ENCODE data around the gene MTAP.

- TF ChIP-seq CTCF (conservative IDR thresholded peaks at IDR 0.05; ENCODE audit: low read depth, low read length): no peak
- no peak for TF ChIP-seq EZH2 (IDR thresholded peaks at IDR 0.05; ENCODE audit: low read length, unreplicated experiment)
Observed at GRCh38 chr9:21933865-21934264, 131.4 kb downstream of the MTAP start.

Measured in PC-3 (cell line).